ENCODE measurements around the gene TRAF2.
"Not testable (repeated sequence)": the region's sequence is repeated elsewhere in the genome, so short reads cannot be mapped to it uniquely, and the experiment has no call there.

Gene TRAF2, protein sequence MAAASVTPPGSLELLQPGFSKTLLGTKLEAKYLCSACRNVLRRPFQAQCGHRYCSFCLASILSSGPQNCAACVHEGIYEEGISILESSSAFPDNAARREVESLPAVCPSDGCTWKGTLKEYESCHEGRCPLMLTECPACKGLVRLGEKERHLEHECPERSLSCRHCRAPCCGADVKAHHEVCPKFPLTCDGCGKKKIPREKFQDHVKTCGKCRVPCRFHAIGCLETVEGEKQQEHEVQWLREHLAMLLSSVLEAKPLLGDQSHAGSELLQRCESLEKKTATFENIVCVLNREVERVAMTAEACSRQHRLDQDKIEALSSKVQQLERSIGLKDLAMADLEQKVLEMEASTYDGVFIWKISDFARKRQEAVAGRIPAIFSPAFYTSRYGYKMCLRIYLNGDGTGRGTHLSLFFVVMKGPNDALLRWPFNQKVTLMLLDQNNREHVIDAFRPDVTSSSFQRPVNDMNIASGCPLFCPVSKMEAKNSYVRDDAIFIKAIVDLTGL

DNA sequence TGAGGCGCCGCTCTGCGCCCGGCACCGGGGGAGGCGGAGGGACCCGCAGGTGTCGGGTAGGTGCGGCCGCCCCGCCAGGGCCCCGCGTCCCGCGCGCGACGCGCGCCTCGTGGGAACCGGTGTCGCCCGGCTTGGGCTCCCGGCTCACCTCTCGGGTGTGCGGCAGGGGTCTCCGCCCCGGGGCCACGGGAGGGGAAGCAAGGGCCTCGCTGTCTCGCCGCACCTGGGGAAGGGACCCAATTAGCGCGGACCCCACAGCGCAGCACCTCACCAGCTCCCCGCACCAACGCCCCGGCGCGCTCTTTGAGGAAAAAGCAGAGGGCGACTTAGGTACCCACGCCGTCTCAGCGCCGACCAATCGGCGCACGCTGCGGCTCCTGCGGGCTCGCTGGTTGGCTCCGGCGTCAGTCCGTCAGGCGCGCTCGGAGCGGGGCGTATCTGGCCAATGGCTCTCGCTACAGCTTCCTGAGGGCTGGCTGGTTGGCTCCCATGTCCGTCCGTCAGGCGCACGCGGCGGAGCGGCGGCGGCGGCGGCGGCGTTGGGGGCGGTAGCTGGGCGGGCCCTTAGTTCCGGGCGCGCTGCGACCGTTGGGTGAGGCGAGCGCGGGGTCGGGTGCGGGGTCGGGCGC, at the start of gene TRAF2:
TSS of gene TRAF2 (plus strand) at position 567 of the 629 bp plus-strand sequence. CDS start 12,225 bp downstream, outside the sequence.
- peak; percentile 96 to 98 for DNase-seq

DNA sequence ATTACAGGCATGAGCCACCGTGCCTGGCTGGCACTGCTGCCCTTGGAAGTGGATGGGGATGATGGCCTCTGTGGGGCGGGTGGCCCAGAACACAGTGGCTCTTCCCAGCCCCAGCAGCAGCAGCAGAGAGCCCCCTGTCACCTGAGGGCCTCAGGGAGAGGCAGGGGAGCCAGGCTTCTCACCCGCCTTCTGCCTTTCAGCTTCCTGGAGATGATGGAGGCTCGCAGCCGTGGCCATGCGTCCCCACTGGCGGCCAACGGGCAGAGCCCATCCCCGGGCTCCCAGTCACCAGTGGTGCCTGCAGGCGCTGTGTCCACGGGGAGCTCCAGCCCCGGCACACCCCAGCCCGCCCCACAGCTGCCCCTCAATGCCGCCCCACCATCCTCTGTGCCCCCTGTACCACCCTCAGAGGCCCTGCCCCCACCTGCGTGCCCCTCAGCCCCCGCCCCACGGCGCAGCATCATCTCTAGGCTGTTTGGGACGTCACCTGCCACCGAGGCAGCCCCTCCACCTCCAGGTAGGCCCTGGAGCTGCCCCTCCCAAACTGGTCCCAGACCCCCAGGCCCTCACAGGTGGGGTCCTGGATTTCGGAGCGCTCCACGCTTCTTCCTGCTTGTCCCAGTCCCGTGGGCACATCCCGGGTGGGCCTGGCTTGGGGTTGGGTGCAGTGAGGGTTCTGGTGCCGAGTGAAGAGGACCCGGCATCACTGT, 49.0 kb upstream of the TRAF2 start:
- no peak for DNase-seq

DNA sequence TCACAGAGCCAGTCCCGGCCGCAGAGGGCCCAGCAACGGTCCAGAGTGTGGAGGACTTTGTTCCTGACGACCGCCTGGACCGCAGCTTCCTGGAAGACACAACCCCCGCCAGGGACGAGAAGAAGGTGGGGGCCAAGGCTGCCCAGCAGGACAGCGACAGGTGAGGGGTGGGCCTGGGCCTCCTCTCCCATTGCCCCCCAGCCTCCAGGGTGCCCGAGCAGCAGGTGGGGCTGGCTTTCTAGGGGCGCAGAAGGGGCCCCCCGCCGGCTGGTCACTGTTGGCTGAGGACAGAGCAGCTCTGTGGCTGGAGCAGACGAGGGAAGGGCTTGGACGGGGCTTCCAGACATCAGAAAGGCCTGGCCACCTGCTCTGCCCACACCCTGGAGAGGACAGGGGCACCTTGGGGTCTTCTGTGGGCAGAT, 48.4 kb upstream of the TRAF2 start:
- not testable (repeated sequence) for DNase-seq

DNA sequence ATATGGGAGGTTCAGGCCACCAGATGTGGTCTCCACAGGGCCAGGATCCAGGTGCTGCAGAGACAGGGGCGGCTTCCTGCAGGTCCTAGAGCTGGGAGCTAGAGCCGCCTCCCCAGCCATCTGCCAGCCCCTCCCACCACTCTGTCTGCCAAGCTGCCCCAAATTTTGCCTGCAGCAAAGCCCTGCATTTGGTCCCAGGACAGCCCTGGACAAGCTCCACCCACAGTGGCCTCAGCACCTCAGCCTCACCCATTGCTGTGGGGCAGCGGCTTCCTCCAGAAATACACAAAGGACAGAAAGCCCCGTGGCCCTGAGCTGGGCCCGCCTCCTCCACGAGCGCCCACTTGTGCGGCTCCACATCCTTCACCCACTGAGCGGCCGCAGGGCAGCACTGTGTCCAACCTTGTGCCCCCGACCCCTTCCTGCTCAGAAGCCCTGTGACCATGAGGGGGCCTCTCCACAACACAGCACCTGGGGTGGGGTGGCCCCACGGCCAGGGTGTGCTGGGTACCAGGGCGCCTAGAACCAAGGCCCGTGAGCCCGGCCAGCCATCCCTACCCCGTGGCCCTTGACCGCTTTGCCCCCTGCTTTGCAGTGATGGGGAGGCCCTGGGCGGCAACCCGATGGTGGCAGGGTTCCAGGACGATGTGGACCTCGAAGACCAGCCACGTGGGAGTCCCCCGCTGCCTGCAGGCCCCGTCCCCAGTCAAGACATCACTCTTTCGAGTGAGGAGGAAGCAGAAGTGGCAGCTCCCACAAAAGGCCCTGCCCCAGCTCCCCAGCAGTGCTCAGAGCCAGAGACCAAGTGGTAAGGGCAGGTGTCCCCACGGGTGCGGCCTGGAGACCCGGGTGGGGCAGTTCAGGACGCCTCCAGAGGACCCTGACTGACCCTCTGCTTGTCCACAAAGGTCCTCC, 47.7 kb upstream of the TRAF2 start:
- no peak for DNase-seq

DNA sequence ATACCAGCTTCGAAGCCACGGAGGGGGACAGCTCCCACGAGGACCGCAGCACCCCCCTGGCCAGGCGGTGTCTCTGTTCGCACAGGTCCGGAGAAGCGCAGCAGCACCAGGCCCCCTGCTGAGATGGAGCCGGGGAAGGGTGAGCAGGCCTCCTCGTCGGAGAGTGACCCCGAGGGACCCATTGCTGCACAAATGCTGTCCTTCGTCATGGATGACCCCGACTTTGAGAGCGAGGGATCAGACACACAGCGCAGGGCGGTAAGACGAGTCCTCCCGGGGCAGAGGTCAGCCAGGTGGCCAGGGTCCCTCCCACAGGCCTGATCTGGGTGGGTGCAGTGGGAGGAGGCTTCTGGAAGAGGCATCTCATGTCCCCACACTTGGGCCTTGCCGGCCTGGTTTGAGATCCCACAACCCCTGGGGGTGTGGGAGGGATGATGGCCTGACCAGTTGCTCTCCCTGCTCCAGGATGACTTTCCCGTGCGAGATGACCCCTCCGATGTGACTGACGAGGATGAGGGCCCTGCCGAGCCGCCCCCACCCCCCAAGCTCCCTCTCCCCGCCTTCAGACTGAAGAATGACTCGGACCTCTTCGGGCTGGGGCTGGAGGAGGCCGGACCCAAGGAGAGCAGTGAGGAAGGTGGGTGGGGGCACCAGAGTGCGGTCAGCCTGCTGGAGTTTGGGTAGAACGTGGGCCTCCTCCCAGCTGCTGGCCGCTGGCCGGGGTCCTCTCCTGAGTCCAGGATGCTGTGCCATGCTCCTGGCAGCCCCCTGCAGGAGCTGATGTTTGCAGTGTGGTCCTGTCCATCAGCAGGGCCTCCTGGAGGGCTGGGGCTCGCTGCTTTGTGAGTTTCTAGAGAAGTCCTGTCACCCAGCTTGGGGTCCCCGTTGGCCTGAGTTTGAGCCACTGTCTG, 46.8 kb upstream of the TRAF2 start:
- no peak for DNase-seq

DNA sequence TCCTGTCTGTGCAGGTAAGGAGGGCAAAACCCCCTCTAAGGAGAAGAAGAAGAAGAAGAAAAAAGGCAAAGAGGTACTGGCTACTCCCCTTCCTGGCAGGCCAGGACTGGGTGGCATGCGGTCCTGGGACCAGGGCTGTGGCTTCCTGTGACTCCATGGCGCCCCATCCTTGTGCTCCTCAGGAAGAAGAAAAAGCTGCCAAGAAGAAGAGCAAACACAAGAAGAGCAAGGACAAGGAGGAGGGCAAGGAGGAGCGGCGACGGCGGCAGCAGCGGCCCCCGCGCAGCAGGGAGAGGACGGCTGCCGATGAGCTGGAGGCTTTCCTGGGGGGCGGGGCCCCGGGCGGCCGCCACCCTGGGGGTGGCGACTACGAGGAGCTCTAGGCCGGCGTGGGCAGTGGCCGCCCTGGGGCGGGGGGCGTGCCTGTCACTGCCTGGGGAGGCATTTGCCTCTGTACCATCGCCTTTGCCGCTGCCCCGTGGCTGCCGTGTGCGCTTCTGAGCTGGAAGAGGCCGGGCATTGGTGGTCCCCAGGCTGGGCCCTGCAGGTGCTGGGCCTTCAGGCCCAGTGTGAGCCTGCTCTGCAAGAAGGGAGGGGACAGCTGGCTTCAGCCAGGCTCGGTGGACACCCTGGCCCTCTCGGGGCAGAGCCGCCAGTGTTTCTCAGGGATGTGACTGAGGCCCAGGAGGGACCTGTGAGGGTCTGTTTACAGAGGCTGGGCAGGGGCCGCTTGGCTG, 46.0 kb upstream of the TRAF2 start:
- DNase-seq = no peak

DNA sequence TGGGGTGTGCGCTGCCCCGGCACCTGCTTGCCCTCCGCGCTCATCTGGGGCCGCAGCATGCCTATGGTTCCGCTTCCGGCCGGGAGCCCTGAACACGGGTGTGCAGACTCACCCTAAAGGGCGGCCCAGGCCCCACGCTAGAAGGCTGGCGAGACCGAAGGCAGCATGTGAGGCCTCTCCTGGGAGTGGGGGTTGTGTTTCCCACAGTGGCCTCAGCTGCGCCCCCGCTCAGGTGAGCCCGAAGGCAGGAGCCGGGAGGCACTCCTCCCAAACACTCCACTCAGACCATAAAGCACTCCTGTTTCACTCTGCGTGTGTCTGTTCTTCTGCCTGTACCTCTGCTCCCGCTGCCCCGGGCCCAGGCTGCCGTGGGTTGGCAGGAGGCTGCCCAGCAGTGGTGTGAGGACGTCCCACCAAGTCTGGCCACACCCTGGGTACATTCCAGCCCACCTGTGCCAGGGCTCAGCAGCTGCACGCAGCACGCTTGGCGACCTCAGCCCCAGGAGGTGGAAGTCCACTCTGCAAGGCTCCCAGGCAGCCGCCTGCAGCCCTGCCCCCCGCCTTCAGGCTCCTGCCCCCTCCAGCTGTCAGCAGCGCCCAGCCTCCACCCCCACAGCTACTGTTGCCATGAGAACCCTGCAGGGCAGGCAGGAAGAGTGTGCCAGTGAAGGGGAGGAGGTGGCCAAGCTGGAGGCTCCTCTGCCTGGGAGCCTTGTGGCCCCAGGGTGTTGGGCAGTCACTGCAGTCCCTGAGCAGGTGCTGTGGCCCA, 45.3 kb upstream of the TRAF2 start:
- no peak for DNase-seq

DNA sequence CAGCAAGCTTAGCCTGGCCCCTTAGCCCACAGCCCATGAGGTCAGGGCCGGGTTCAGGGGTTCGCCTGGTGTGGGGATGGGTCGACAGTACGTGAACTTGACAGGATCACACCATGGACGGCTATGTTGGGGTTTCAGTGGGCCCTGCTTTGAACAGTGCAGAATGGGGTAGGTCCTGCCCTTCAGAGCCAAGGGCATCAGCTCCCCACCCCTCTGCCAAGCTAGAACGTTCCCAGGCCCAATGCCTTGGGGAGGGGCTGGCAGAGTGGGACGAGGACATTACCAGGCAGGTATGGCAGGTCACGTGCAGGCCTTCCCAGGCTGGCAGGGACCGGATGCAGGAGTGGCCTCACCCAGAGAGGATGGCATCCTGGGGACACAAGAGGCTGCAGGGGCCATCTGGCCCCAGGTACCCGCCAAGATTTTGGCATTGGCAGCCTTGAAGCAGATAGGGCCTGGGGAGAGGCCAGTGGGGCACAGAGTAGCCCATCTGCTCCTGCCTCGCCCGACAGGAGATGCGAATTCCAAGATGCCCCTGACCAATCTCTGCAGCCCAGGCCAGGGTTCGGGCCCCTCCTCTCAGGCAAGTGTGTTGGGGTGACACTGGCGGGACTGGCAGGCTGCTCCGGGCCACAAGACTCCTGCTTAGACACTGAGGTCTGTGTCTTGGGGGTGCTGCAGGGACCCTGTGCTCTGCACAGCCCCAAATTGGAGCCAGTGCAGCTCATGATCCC, 44.5 kb upstream of the TRAF2 start:
- DNase-seq = not testable (repeated sequence)

DNA sequence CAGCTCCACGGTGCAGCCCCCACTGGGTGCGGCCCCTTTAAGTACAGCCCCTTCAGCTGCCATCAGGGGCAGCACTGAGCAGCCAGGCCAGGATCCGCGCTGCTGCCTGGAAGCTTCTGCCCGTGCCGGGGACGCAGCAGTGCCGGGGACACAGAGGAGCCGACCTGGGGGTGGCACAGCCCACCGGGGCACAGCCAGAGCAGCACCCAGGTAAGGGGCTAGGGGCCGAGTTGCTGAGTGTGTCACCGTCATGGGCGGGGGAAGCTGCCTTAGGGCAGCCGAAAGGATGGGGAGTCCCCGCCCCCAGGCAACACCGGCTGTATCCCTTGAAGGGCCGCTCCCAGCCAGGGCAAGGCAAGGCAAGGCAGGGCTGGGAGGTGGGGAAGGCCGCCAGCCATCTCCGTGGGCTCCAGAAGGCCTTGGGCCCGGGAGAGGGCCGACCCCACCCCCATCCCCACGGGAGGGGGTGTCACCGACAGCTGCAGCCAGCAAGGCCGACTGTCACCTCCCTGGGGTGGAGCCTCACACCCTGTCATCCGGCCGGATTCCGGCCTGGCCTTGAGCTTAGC, 43.9 kb upstream of the TRAF2 start, which contains the start of gene AJM1:
TSS of gene AJM1 (plus strand) at position 99 of the 569 bp plus-strand sequence. CDS start 1,937 bp downstream, outside the sequence.
- peak; percentile 82 to 84 for DNase-seq

DNA sequence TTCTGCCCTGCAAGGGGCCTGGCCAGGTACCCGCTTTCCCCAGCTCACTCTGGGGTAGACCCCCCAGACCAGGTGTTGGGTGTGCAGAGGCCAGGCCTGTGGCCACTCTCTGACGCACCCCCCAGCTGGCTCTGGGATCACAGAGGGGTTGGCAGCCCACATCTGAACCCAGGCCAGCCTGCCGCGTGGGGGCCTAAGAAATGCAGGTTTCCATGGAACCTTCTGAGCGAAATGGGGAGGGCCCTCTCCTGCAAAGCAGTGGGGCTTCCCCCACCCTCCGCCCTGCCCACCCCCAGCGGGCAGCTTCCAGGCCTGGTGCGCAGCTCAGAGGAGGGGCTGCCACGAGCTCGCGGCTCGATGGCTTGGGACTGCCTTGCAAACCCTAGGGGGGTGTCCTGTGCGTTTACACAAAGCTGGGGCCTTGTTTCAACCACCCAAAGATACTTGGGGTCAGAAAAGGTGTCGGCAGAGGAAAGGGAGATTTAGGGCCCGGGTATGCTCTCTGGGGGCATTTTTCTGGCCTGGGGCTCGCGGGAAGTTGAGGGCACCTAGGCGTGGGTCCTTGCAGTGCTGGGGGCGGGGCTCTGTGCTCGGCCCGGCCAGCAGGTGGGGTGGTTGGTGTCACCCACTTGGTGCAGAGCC, 43.0 kb upstream of the TRAF2 start:
- not testable (repeated sequence) for DNase-seq

DNA sequence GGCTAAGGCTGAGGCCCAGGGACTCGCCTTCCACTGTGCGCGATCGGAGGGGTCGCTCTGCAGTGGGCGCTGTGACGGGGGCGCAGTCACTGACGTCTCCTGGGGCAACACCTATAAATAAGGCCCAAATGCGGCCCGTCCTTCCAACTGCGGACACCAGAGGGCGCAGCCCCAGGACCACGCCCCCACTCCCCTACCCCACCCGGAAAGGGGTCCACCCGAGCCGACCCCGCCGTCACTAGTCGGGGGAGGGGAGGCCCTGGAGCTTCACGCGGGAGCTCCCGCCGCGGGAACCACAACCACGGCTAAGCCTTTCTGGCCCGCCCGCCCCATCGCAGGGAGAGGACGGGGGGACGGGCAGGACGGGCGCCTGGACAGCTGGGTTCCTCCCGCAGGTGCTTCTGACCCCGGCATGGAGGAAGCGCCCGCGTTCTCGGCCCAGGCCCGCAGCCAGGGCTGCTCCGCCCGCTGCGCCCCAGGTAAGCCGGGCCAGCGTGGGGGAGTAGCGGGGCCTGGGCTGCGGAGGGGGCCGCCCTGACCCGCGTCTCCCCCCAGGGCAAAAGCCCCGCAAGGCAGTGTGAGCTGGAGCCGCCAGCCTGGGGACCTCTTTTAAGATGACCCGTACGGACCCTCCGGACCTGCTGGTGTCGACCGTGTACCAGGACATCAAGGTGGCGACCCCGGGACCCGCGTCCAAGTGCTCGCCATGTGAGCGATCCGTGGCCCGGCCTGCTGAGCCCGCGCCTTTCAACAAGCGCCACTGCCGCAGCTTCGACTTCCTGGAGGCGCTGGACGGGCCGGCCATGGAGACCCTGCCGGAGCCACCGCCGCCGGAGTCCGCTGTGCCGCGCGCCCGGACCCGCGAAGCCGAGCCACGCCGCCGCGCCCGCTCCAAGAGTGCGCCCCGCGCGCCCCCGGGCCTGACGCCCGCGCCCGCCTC, 42.2 kb upstream of the TRAF2 start:
- DNase-seq = peak; percentile 72 to 76

DNA sequence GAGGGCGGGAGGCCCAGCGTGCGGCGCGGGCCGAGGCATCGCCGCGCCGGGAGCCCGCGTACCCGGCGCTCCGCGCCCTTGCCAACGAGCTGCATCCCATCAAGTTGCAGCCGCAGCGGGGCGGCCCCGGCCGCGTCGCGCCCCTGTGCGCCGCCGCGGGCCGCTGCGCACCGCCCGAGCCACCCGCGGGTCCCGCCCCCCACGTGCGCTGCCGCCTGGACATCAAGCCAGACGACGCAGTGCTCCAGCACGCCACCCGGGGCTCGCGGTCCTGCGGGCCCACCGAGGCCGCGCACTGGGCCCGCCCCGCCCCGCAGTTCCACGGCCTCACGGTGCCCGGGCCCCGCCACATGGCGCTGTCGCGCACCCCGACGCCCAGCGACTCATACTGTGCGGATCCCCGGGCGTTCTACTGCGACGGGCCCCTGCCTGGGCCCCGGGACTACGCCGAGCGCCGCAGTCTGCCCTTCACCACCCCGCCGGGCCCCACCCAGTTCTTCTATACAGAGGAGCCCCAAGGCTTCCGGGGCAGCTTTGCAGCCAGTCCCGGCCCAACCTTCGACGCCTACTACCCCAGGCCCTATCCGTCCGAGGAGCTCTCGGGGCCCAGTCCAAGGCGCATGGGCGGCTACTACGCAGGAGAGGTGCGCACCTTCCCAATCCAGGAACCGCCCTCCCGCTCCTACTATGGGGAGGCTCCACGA, 41.4 kb upstream of the TRAF2 start:
- no peak for DNase-seq

DNA sequence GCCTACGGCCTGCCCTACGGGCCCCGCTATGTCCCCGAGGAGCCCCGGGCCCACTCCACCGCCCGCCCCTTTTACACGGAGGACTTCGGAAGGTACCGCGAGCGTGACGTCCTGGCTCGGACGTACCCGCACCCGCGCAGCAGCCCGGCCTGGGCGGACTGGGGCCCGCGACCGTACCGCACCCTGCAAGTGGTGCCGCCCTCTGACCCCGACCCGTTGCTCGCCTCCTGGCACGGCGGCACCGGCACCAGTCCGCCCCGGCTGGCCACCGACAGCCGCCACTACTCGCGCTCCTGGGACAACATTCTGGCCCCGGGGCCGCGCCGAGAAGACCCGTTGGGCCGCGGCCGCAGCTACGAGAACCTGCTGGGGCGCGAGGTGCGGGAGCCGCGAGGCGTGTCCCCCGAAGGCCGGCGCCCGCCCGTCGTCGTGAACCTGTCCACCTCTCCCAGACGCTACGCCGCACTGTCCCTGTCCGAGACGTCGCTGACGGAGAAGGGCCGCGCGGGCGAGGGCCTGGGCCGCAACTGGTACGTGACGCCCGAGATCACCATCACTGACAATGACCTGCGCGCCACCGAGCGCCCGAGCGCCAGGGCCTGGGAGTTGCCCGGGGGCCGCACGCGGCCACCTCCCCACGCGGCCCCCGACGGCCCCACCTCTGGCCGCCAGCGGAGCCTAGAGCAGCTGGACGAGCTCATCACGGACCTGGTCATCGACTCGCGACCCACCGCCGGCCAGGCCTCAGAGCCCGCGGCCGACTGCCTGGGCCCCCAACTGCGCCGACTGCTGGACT, 40.7 kb upstream of the TRAF2 start:
- no peak for DNase-seq

DNA sequence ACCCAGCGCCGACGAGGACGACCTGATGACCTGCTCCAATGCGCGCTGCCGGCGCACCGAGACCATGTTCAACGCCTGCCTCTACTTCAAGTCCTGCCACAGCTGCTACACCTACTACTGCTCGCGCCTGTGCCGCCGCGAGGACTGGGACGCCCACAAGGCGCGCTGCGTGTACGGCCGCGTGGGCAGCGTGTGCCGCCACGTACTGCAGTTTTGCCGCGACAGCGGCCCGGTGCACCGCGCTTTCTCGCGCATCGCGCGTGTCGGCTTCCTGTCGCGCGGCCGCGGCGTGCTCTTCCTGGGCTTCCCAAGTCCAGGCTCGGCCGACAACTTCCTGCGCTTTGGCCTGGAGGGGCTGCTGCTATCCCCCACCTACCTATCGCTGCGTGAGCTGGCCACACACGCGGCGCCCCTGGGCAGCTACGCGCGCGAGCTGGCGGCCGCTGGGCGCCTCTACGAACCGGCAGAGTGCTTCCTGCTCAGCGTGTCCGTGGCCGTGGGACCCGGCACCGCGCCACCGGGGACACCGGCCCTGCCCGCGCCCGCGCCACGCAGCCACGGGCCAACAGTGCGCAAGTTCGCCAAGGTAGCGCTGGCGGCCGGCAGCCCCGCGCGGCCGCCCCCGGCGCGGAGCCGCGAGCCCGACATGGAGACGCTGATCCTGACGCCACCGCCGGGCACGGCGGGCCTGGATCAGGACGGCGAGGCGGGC, 39.8 kb upstream of the TRAF2 start:
- DNase-seq = no peak

All from stimulated activated CD4-positive, alpha-beta T cell treated with anti-CD3 and anti-CD28 coated beads, Interleukin-2, amount 100 ng/mL, for 24 hours (primary cell).